GM12873 (cell line): Measurements from ENCODE around the gene SLC35D3.

ENCODE experiments used
- CTCF ChIP-seq: IDR thresholded peaks from 2 replicates; pipeline ENCODE4 v1.5.1; 2012; ENCODE audit warnings: low read depth, mild to moderate bottlenecking, moderate library complexity, low read length, control low read depth; ENCODE audit not compliant: insufficient read depth; ENCODE audit errors: missing control alignments

Gene SLC35D3

GRCh38 chr6:136921936-136922684 is at the start of gene SLC35D3:
Gene SLC35D3 (plus strand): TSS chr6:136922301. CDS start chr6:136922429, 128 bp downstream.
- no peak for TF ChIP-seq CTCF

GRCh38 chr6:136873748-136874147 is 48.4 kb upstream of the SLC35D3 start:
- TF ChIP-seq CTCF = no peak

- TF ChIP-seq CTCF = no peak
These were observed 41.2 kb upstream of the SLC35D3 start for GRCh38 chr6:136880748-136881460.

- TF ChIP-seq CTCF = no peak
These were observed 36.0 kb upstream of the SLC35D3 start for GRCh38 chr6:136886091-136886490.

- no peak for TF ChIP-seq CTCF
These were observed 34.1 kb upstream of the SLC35D3 start for GRCh38 chr6:136887953-136888352.

GRCh38 chr6:136889271-136890193 is 32.6 kb upstream of the SLC35D3 start:
- TF ChIP-seq CTCF = no peak
